Activated CD8-positive, alpha-beta T cell treated with anti-CD3 and anti-CD28 coated beads for 36 hours (primary cell): ENCODE measurements around the gene OR2J2. TPM values are rescaled to one million over a fixed set of nuclear protein-coding genes. Genes with fewer than 3 reads are reported as not detected.
"Not testable (repeated sequence)": the region's sequence is repeated elsewhere in the genome, so short reads cannot be mapped to it uniquely, and the experiment has no call there.

Experiments used
- ATAC-seq: fragments of 200-7000 bp; cut with Tn5 transposase; one replicate; pipeline ENCODE4 v1.10.0; 2021; ENCODE audit warnings: mild to moderate bottlenecking, moderate library complexity
- CTCF ChIA-PET: fragments of 350-600 bp; sonication (Branson Sonifier 250); formaldehyde crosslinking; loops from one replicate; lab custom pipeline; 2021; ENCODE audit warnings: antibody characterized with exemption; lab: Charles Lee
- POLR2A ChIA-PET: fragments of 350-600 bp; sonication (Branson Sonifier 250); formaldehyde crosslinking; loops from one replicate; lab custom pipeline; 2021; ENCODE audit warnings: antibody characterized with exemption; lab: Charles Lee
- DNase-seq: peaks from one replicate; pipeline ENCODE4 v3.0.0-alpha.2; 2020
- H3K27ac Mint-ChIP-seq: one replicate; pipeline ENCODE4 v1.8.0; 2021; ENCODE audit warnings: mild to moderate bottlenecking, mixed read lengths
- H3K27me3 Mint-ChIP-seq: one replicate; pipeline ENCODE4 v1.8.0; 2021; ENCODE audit warnings: mixed read lengths
- H3K36me3 Mint-ChIP-seq: one replicate; pipeline ENCODE4 v1.8.0; 2021; ENCODE audit warnings: low read depth, mixed read lengths
- H3K4me1 Mint-ChIP-seq: one replicate; pipeline ENCODE4 v1.8.0; 2021; ENCODE audit warnings: low read depth, mixed read lengths
- H3K4me3 Mint-ChIP-seq: one replicate; pipeline ENCODE4 v1.8.0; 2021; ENCODE audit warnings: mild to moderate bottlenecking, moderate library complexity, mixed read lengths
- H3K9me3 Mint-ChIP-seq: one replicate; pipeline ENCODE4 v1.8.0; 2021; ENCODE audit warnings: mixed read lengths
- CTCF ChIP-seq: fragments of 200-600 bp; IDR thresholded peaks from one replicate; pipeline ENCODE4 v1.8.0; 2022; ENCODE audit warnings: antibody characterized with exemption, mild to moderate bottlenecking
- intact Hi-C: fragments of 100-400 bp; cut with micrococcal nuclease; formaldehyde crosslinking; loops from one replicate; pipeline ENCODE4 v1.10.0; 2022
- total RNA-seq, 2 experiments: library from RNA; stranded (reverse); gene quantifications; one replicate each; pipeline ENCODE4 v1.2.3, GENCODE V29; 2021

Gene OR2J2
- total RNA-seq, 2 experiments from 2014 or later = not detected

- no peaks in the 10 kb centered on the region for H3K4me1 Mint-ChIP-seq
Observed at GRCh38 chr6:29141606-29142005, 29.1 kb upstream of the OR2J2 start.

GRCh38 chr6:29142309-29142708 is 28.4 kb upstream of the OR2J2 start:
- Mint-ChIP-seq H3K4me1 (no peaks in the 10 kb centered on the region), H3K36me3 (no peaks in the 10 kb centered on the region), H3K27me3 (peaks cover 8% of the 10 kb centered on the region), H3K27ac (no peak overlapping the region), H3K4me3 (no peak overlapping the region), H3K9me3 (no peaks in the 10 kb centered on the region)
- CTCF ChIA-PET = no interaction called here
- no peak for TF ChIP-seq CTCF
- no peak for DNase-seq
- POLR2A ChIA-PET = no interaction called here
- intact Hi-C loops = no loop called here
- no peak for ATAC-seq

More at GRCh38 chr6:29141606-29142005, 29.1 kb upstream of the OR2J2 start:
- Mint-ChIP-seq H3K9me3 (no peaks in the 10 kb centered on the region), H3K27me3 (peaks cover 8% of the 10 kb centered on the region), H3K4me3 (no peak overlapping the region), H3K36me3 (no peaks in the 10 kb centered on the region), H3K27ac (no peak overlapping the region)
- POLR2A ChIA-PET = no interaction called here
- CTCF ChIA-PET = no interaction called here
- ATAC-seq = no peak
- intact Hi-C loops = no loop called here
- no peak for DNase-seq
- TF ChIP-seq CTCF = no peak

- DNase-seq (no peak), ATAC-seq (no peak)
- TF ChIP-seq CTCF = no peak
- H3K4me1 Mint-ChIP-seq = no peaks in the 10 kb centered on the region
- intact Hi-C loops = no loop called here
- ChIA-PET CTCF (interaction anchor here (1.4 kb wide), 1 partner anchor 508 kb away, joined by 4 read pairs; no protein-coding TSS in a partner anchor), POLR2A (no interaction called here)
- no peak overlapping the region for H3K4me3 Mint-ChIP-seq
- peaks cover 3% of the 10 kb centered on the region for H3K9me3 Mint-ChIP-seq
- H3K27me3 Mint-ChIP-seq = peaks cover 16% of the 10 kb centered on the region
- H3K27ac Mint-ChIP-seq = no peak overlapping the region
- H3K36me3 Mint-ChIP-seq = no peaks in the 10 kb centered on the region
Observed at GRCh38 chr6:29146179-29146578, 24.5 kb upstream of the OR2J2 start.

GRCh38 chr6:29147074-29147473 is 23.6 kb upstream of the OR2J2 start:
- intact Hi-C loops = no loop called here
- Mint-ChIP-seq H3K4me1 (no peaks in the 10 kb centered on the region), H3K27ac (no peak overlapping the region), H3K9me3 (peaks cover 3% of the 10 kb centered on the region), H3K36me3 (no peaks in the 10 kb centered on the region), H3K27me3 (peaks cover 20% of the 10 kb centered on the region), H3K4me3 (no peak overlapping the region)
- TF ChIP-seq CTCF = no peak
- no peak for DNase-seq
- ATAC-seq = no peak
- ChIA-PET POLR2A (no interaction called here), CTCF (no interaction called here)

- H3K9me3 Mint-ChIP-seq, H3K4me1 Mint-ChIP-seq, H3K36me3 Mint-ChIP-seq, CTCF ChIA-PET, ATAC-seq, DNase-seq, H3K27ac Mint-ChIP-seq, intact Hi-C loops, H3K4me3 Mint-ChIP-seq, POLR2A ChIA-PET: not testable (repeated sequence)
- peaks cover 29% of the 10 kb centered on the region for H3K27me3 Mint-ChIP-seq
Observed at GRCh38 chr6:29149444-29149843, 21.3 kb upstream of the OR2J2 start.

GRCh38 chr6:29153083-29153482 is 17.6 kb upstream of the OR2J2 start:
- ATAC-seq = no peak

GRCh38 chr6:29155182-29155581 is 15.5 kb upstream of the OR2J2 start:
- intact Hi-C loops, H3K4me1 Mint-ChIP-seq, H3K36me3 Mint-ChIP-seq, CTCF ChIA-PET, H3K4me3 Mint-ChIP-seq, H3K9me3 Mint-ChIP-seq, H3K27ac Mint-ChIP-seq, POLR2A ChIA-PET, DNase-seq, ATAC-seq: not testable (repeated sequence)
- peaks cover 36% of the 10 kb centered on the region for H3K27me3 Mint-ChIP-seq

More at GRCh38 chr6:29153083-29153482, 17.6 kb upstream of the OR2J2 start:
- no peak overlapping the region for H3K27ac Mint-ChIP-seq
- no peak overlapping the region for H3K4me3 Mint-ChIP-seq
- H3K36me3 Mint-ChIP-seq = no peaks in the 10 kb centered on the region
- intact Hi-C loops = no loop called here
- TF ChIP-seq CTCF = no peak
- no peaks in the 10 kb centered on the region for H3K4me1 Mint-ChIP-seq
- no peak for DNase-seq
- peaks cover 3% of the 10 kb centered on the region for H3K9me3 Mint-ChIP-seq
- CTCF ChIA-PET = no interaction called here
- peaks cover 45% of the 10 kb centered on the region for H3K27me3 Mint-ChIP-seq
- POLR2A ChIA-PET = no interaction called here

- CTCF ChIA-PET, H3K27ac Mint-ChIP-seq, H3K4me1 Mint-ChIP-seq, ATAC-seq, intact Hi-C loops, POLR2A ChIA-PET, DNase-seq, H3K4me3 Mint-ChIP-seq, H3K9me3 Mint-ChIP-seq, H3K36me3 Mint-ChIP-seq: not testable (repeated sequence)
- peaks cover 29% of the 10 kb centered on the region for H3K27me3 Mint-ChIP-seq
Observed at GRCh38 chr6:29159922-29160321, 10.8 kb upstream of the OR2J2 start.
